GM12891 (cell line): ENCODE results near the gene MEAF6.
"Not testable (repeated sequence)": the region's sequence is repeated elsewhere in the genome, so short reads cannot be mapped to it uniquely, and the experiment has no call there.

ENCODE experiments used
- POLR2A ChIP-seq: IDR thresholded peaks from 2 replicates; pipeline ENCODE4 v1.6.1; 2011; ENCODE audit warnings: low read depth, low read length, control low read depth
- POLR2AphosphoS5 ChIP-seq: IDR thresholded peaks from 2 replicates; pipeline ENCODE4 v1.6.1; 2011; ENCODE audit warnings: low read depth, low read length, control low read depth
- POU2F2 ChIP-seq: IDR thresholded peaks from 2 replicates; pipeline ENCODE4 v1.6.1; 2011; ENCODE audit warnings: low read depth, mild to moderate bottlenecking, control low read depth, low read length, moderate library complexity
- SPI1 ChIP-seq: IDR thresholded peaks from 2 replicates; pipeline ENCODE4 v1.6.1; 2011; ENCODE audit warnings: low read depth, low read length, control low read depth
- TAF1 ChIP-seq: IDR thresholded peaks from 2 replicates; pipeline ENCODE4 v1.6.1; 2011; ENCODE audit warnings: low read depth, low read length, control low read depth

DNA sequence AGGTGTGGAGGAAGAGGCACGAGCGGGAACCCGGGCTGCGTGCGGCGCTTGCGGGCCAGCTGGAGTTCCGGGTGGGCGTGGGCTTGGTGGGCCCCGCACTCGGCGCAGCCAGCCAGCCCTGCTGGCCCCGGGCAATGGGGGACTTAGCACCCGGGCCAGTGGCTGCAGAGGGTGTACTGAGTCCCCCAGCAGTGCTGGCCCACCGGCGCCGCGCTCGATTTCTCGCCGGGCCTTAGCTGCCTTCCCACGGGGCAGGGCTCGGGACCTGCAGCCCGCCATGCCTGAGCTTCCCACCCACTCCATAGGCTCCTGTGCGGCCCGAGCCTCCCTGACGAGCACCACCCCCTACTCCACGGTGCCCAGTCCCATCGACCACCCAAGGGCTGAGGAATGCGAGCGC lies 3.7 kb upstream of the MEAF6 start:
- TF ChIP-seq POLR2AphosphoS5, SPI1, POLR2A, TAF1, POU2F2: not testable (repeated sequence)
